NCI-H2107 (cell line): ENCODE results near the gene SLC25A29.
"Not testable (repeated sequence)": the region's sequence is repeated elsewhere in the genome, so short reads cannot be mapped to it uniquely, and the experiment has no call there.

Experiments used
- DNase-seq: peaks from one replicate; lab custom pipeline; 2025; lab: John Stamatoyannopoulos, UW

Gene SLC25A29

GRCh38 chr14:100293497-100294212, 12.6 kb downstream of the SLC25A29 start:
- DNase-seq = no peak

DNA sequence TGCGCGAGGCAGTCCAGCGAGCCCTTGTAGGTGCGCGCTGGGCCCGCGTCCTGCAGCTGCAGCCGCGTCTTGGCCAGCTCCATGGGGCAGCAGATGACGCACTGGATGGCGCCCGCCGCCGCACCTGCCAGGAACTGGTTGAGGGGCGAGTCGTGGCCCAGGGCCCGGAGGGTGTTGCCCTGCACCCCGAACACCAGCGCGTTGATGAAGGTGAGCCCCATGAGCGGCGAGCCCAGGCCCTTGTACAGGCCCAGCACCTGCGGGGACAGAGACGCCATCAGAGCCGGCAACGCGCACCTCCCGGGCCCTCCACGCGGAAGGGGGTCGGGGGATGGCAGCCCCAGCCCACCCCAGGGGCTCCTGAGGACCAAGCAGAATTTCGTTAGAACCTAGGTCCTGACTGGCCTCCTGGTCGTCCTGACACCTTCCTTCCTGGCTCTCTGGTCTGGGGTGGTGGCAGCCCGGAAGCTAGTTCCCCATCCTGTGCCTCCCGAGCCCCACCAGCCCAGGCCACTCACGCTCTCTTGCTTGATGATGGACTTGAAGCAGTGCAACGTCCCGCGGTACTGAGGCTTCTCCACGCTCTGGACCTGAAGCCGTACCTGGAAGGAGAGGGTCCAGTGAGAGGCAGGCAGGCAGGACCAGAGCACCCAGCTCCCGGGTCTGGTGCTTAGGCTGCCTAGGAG, 13.3 kb downstream of the SLC25A29 start:
- DNase-seq = no peak

DNA sequence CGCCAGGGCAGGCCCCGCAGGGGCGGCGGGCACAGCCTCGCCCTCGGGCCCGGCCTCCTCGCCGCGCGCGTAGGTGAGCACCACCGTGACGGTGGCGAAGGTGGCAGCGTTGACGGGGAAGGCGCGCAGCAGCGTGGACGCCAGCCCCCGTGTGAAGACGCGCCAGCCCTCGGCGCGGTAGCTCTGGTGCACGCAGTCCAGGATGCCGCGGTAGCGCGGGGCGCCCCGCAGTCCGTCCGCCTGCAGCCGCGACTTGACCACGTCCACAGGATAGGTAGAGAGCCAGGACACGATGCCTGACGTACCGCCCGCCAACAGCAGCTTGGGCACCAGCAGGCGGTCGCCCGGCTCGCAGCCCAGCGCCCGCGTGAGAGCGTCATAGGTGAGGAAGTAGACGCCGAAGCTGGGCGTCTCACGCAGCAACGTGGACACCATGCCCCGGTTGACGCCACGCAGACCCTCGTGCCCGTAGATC, 13.9 kb downstream of the SLC25A29 start:
- DNase-seq = no peak

GRCh38 chr14:100291305-100292075, 14.8 kb downstream of the SLC25A29 start:
- DNase-seq = no peak

DNA sequence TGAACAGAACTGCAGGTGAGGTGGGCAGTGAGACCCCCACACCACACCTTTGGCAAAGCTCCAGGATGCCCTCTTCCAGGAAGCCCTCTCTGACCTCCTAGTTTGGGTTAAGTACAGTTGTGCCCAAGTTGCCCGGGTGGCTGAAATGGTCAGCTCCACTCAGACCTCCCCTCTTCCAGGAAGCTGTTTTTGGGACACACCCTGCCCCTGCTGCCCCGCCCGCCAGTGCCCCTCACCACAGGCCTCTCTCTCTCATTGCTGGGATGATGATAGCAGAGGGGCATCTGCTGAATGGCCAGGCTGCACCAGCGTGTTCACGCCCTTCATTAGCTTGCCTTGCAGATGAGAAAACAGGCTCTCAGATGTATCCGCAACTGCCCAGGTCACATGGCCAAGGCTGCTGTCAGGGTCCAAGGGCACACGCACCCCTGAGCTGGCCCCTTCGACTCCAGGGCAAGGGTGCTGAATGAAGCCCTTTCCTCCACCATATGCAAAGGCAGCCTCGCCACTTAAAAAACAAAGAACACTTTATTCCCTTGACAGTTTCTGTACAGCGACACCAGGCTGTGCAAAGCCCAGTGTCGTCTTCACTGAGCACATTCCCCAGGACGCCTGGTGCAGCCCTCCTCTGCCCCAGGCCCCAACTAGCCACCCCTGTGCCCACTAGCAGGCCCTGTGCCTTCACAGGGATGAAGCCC, 15.5 kb downstream of the SLC25A29 start:
- no peak for DNase-seq

- DNase-seq = no peak
Observed at GRCh38 chr14:100289916-100290606, 16.2 kb downstream of the SLC25A29 start.

DNA sequence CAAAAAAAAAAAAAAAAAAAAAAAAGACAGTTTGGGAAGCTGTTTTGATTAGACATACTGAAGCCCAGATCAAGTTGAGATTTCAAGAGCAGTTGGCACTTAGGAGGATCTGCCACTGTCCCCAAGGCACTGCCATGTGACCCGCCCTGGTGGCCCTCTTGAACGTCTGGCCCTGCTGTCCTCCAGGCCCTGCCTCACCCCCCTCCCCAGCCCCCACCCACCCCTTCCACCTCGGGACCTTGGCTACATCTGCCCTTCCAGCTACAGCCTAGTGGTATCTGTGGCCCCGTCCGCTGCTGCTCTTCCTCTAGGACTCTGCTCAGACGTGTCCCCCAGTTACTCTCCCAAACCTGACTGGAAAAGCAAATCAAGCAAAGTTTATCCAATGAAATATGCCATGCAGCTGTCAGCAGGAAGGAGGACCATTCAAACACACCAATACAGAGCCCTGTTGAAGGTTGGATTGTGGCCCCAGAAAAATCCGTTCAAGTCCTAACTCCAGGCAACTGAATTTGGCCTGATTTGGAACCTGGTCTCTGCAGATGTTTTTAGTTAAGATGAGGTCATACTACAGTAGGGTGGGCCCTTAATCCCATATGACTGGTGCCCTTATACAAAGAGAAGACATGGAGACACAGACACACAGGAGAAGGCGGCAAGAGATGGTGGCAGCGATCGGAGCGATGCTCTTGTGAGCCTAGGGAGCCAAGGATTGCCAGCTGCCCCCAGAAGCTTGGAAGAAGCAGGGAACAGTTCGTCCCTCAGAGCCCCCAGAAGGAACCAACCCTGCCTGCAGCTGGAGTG, 17.7 kb downstream of the SLC25A29 start:
- DNase-seq = no peak

GRCh38 chr14:100287998-100288295, 18.3 kb downstream of the SLC25A29 start:
- not testable (repeated sequence) for DNase-seq

DNA sequence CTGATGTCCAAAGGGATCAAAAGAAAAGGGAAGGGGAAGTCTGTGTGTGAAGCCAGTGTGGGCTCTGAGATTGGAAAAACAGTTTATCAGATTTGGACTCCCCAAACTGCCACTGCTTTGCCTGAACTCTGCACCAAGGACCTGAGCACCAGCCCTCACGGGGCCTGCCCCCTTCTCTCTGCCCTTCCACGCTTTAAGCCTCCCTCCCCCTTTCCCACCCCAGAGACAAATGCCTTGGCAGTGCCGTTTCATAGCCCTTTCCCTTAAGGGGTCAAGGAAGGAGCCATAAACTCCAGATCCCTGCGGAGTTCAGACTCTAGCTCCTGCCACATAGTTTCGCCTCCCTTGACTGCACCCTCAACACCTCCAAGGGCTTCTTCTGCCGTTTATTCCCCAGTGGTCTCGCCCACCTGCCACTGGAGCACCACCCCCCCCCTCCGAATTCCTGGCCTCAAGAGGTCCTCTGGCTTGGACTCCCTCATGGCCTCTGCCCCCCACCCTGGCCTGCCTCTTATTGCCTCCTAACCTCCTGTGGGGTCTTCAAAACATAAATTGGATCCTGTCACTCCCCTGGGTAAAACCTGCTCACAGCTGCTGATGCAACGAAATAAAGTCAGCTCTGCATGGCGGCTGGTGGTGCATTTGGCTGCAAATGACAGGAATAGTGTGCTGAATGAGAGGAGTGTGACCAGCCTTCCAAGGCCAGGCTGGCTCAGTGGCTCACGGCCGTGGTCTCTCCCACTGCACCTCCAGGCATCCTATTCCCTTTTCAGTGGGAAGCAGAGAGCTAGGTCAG, 18.8 kb downstream of the SLC25A29 start:
- no peak for DNase-seq

DNA sequence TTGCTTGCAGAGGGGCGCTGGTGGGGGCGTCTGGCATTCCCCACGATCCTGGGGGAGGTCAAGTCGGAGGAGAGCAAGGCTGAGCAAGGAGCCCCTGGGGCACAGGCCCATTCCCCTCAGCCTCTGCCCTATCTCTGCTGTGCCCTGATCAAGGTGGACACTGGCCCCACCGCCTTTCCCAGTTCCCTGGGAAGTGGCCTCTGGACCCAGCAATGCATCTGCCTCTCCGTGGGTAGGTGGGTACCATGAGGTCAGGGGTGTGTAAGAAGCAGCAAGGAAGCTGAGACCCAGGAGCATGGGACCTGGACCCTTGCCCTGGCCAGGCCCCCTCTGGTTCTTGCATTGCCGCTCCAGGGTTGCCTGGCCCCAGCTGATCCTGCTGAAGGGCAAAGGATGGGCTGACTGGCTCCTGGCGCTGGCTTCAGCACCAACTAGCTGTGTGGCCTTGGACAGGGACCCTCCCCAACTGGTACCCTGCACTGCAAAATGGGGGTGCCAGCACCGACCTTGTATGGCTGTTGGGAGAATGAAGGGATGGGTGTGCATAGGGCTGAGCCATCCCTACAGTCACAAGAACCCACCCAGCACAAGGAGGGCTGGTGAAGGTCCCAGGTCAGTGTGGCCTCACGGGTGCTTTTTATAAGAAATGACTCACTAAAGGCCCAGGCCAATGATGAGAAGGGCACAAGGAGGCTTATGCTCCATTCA, 19.6 kb downstream of the SLC25A29 start:
- no peak for DNase-seq

GRCh38 chr14:100285913-100286400, 20.3 kb downstream of the SLC25A29 start:
- no peak for DNase-seq

DNA sequence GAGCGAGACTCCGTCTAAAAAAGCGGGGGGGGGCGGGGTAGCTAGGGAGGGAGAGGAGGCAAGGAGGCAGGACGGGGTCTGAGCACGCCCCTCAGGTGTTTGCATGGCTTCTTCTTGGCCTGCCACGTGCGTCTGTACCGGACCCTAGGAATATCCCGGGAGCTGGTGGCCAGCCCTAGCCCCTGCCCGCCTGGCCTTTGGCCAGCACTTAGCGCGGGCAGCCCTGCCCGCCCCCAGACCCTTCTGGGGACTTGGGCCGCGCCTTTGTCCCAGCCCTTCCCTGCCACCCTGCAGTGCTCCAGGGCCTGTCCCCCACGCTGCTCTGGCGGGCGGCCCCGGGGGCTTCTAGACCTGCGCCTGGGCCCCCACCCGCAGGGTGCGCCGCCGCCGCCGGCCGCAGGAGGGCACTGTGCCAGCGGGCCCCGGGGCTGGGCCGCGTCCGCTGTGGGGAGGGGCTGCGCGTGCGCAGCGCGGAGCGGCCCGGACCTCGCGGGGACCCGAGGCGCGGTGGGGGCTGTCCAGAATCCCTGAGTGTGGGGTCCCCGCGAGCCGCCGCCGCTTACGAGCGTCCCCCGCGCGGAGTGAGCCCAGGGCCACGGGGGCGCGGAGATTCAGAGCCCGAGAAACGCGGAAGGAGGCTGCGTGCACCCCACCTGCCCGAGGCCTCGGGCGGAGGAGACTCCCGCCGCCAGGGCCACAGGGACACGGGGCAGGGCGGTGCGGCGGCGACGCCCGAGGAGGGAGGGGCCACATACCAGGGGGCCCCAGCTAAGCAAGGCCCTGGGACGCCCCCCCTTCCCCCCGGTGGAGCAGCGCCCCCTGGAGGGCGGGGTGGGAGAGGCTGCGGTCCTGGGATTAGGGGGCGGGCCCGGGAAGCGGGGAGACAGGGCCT, 21.0 kb downstream of the SLC25A29 start:
- DNase-seq = peak; percentile 83

DNA sequence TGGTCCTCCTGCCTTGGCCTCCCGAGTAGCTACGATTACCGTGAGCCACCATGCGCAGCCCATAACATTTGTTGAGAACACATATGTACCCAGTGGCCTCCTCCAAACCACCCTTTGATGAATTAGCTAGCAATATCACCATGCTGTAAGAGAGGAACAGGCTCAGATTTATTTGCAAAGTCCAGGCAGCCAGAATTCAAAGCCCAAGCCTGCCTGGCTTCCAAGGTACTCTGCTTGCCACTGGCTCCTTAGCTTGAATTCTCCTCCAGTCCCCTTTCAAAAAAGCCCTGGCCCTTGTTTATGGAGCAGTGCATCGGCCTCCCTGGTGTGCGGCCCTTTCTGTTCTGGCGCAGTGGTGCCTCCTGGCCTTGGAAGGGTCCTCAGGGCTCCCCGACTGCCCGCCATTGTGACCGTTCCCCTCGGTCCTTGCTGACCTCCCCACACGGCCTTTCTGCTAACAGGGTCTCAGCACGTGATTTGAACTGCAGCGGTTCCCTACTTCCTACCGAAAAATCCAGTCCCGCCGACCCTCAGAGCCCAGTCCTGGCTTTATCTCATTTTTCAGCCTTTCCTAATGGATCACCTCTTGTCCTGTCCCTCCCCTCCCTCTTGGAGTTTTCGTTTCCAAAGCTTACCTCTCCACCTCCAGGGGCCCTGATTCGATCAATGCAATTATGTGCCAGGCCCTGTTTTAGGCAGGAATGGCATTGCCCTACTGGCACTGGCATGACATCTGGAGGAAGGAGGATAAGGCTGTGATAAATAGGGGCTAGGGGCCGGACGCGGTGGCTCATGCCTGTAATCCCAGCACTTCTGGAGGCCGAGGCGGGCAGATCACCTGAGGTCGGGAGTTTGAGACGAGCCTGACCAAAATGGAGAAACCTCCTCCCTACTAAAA, 22.0 kb downstream of the SLC25A29 start:
- no peak for DNase-seq

- not testable (repeated sequence) for DNase-seq
Observed at GRCh38 chr14:100283436-100283835, 22.8 kb downstream of the SLC25A29 start.

- no peak for DNase-seq
Observed at GRCh38 chr14:100282766-100283419, 23.4 kb downstream of the SLC25A29 start.

DNA sequence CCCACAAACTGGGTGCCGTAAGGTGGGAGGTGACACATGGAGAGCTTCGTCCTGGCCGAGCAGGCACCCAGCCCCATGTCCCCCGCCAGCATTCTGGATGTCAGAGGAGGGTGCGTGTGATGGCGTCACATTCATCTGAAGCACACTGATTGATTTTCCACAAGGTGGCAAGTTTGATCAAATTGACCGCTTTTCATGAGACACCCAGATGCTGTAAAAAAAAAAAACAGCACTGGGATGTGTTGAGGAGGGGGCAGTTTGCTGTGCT, 24.2 kb downstream of the SLC25A29 start:
- no peak for DNase-seq
